HEK293 (cell line): ENCODE data around the gene TRAF7.

Experiments
- CTCF ChIA-PET: fragments of 350-600 bp; formaldehyde crosslinking; extraction: SDS; loops from one replicate; lab custom pipeline; 2021; ENCODE audit warnings: antibody characterized with exemption; lab: Yijun Ruan, JAX
- POLR2A ChIA-PET: fragments of 300-600 bp; formaldehyde crosslinking; extraction: SDS; loops from one replicate; lab custom pipeline; 2020; ENCODE audit warnings: antibody characterized with exemption, inconsistent platforms; lab: Yijun Ruan, JAX
- H3K27ac ChIP-seq: fragments of 200-500 bp; sonication (Bioruptor generic); 2 replicates; pipeline ENCODE4 v1.5.1; 2014; ENCODE audit warnings: low read depth, low read length, control low read depth, inconsistent platforms; ENCODE audit errors: extremely low read depth
- H3K36me3 ChIP-seq, 2 experiments: fragments of 200-500 bp in 1 of 2; sonication (Bioruptor generic) in 1 of 2; 1 replicate in 1 of 2; 2 replicates in 1 of 2; pipeline ENCODE4 v1.5.1; 2014 to 2017; ENCODE audit warnings: inconsistent platforms in 2 of 2, low read length in 2 of 2; ENCODE audit not compliant: control insufficient read depth in 2 of 2, insufficient read depth in 1 of 2
- H3K4me1 ChIP-seq: fragments of 200-500 bp; sonication (Bioruptor generic); 2 replicates; pipeline ENCODE4 v1.5.1; 2014; ENCODE audit warnings: mild to moderate bottlenecking, low read length, inconsistent platforms; ENCODE audit not compliant: control insufficient read depth, insufficient read depth
- H3K4me3 ChIP-seq: 2 replicates; pipeline ENCODE4 v1.5.1; 2011; ENCODE audit warnings: low read depth, mild to moderate bottlenecking, control low read depth, low read length, moderate library complexity
- H3K9me3 ChIP-seq: fragments of 200-500 bp; sonication (Bioruptor generic); 2 replicates; pipeline ENCODE4 v1.5.1; 2014; ENCODE audit warnings: low read depth, low read length, inconsistent platforms; ENCODE audit not compliant: control insufficient read depth, insufficient read depth
- EGR2 ChIP-seq: fragments of 450-650 bp; formaldehyde crosslinking; IDR thresholded peaks from 2 replicates; pipeline ENCODE4 v1.5.1; 2016; ENCODE audit warnings: low read depth, missing biosample characterization, missing genetic modification characterization
- GLI4 ChIP-seq: fragments of 450-650 bp; formaldehyde crosslinking; IDR thresholded peaks from 2 replicates; pipeline ENCODE4 v1.5.1; 2016; ENCODE audit warnings: missing biosample characterization, missing genetic modification characterization
- OVOL3 ChIP-seq: fragments of 450-650 bp; formaldehyde crosslinking; IDR thresholded peaks from 2 replicates; pipeline ENCODE4 v1.5.1; 2016; ENCODE audit warnings: missing biosample characterization, missing genetic modification characterization
- SALL2 ChIP-seq: fragments of 450-650 bp; formaldehyde crosslinking; IDR thresholded peaks from 2 replicates; pipeline ENCODE4 v1.5.0; 2017; ENCODE audit warnings: missing biosample characterization, mild to moderate bottlenecking, missing genetic modification characterization, borderline replicate concordance
- SP2 ChIP-seq: fragments of 450-650 bp; formaldehyde crosslinking; IDR thresholded peaks from 2 replicates; pipeline ENCODE4 v1.5.1; 2016; ENCODE audit warnings: missing biosample characterization, missing genetic modification characterization
- YY2 ChIP-seq: fragments of 450-650 bp; formaldehyde crosslinking; IDR thresholded peaks from 2 replicates; pipeline ENCODE4 v1.5.1; 2016; ENCODE audit warnings: missing biosample characterization, missing genetic modification characterization
- ZBTB20 ChIP-seq: fragments of 450-650 bp; formaldehyde crosslinking; IDR thresholded peaks from 2 replicates; pipeline ENCODE4 v1.5.1; 2016; ENCODE audit warnings: missing biosample characterization, missing genetic modification characterization
- ZBTB48 ChIP-seq: fragments of 450-650 bp; formaldehyde crosslinking; IDR thresholded peaks from 2 replicates; pipeline ENCODE4 v1.5.1; 2016; ENCODE audit warnings: missing biosample characterization, missing genetic modification characterization
- ZFHX2 ChIP-seq: fragments of 450-650 bp; formaldehyde crosslinking; conservative IDR thresholded peaks from 2 replicates; pipeline ENCODE4 v1.5.1; 2016; ENCODE audit warnings: missing biosample characterization, missing genetic modification characterization
- ZFP37 ChIP-seq: fragments of 450-650 bp; formaldehyde crosslinking; IDR thresholded peaks from 2 replicates; pipeline ENCODE4 v1.5.1; 2016; ENCODE audit warnings: missing biosample characterization, missing genetic modification characterization
- ZNF311 ChIP-seq: fragments of 450-650 bp; formaldehyde crosslinking; IDR thresholded peaks from 2 replicates; pipeline ENCODE4 v1.5.1; 2017; ENCODE audit warnings: missing biosample characterization, missing genetic modification characterization, borderline replicate concordance
- ZNF473 ChIP-seq: fragments of 450-650 bp; formaldehyde crosslinking; IDR thresholded peaks from 2 replicates; pipeline ENCODE4 v1.5.1; 2017; ENCODE audit warnings: missing biosample characterization, missing genetic modification characterization
- ZNF501 ChIP-seq: fragments of 450-650 bp; formaldehyde crosslinking; IDR thresholded peaks from 2 replicates; pipeline ENCODE4 v1.5.1; 2016; ENCODE audit warnings: missing biosample characterization, missing genetic modification characterization
- ZNF548 ChIP-seq: fragments of 450-650 bp; formaldehyde crosslinking; IDR thresholded peaks from 2 replicates; pipeline ENCODE4 v1.5.1; 2016; ENCODE audit warnings: missing biosample characterization, missing genetic modification characterization
- ZNF791 ChIP-seq: fragments of 450-650 bp; formaldehyde crosslinking; IDR thresholded peaks from 2 replicates; pipeline ENCODE4 v1.5.1; 2016; ENCODE audit warnings: missing biosample characterization, missing genetic modification characterization
- ZSCAN23 ChIP-seq: fragments of 450-650 bp; formaldehyde crosslinking; IDR thresholded peaks from 2 replicates; pipeline ENCODE4 v1.5.1; 2016; ENCODE audit warnings: missing biosample characterization, missing genetic modification characterization
- TF ChIP-seq, protein P1 (sequence below): fragments of 450-650 bp; formaldehyde crosslinking; IDR thresholded peaks from 2 replicates; pipeline ENCODE4 v1.5.1; 2016; ENCODE audit warnings: missing biosample characterization, missing genetic modification characterization

TRAF7 gene

DNA sequence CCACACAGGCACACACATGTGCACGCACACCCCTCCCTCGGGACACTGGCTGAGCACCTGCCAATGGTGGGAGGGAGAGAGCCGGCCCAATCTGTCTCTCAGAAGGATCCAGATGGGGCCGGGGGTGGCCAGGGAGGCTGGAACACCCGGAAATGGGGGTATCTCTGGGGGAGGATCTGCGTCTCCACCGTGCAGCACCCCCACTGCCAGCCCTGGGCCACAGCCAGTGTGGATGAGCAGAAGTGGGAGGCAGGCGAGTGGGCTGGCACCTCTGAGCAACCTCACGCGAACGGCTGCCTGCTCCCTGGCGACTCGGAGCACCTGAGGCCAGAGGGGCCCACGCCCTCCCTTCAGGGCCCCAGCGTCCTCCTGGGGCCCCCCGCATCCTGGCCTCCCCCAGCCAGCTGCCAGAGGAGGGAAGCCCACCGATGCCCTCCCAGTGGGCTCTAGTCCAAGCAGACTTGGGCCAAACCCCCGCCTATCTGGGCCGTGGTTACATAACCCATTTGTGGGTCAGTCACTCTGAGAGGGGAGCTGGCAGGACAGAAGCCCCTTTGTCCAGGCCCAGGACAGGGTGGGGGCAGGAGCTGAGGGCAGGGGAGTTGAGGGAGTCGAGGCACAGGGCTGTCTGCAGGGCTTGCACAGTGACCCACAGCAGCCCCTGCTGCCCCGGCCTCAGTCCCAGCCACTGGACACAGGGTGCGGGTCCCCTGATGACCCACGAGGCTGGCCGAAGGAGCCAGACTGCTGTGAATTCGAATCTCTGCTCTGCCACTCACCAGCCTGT is 35.3 kb downstream of the TRAF7 start:
- CTCF ChIA-PET = no interaction called here
- TF ChIP-seq SP2 (tag by site-specific recombination) (no peak), EGR2 (tag by site-specific recombination) (peak; percentile 85), ZFHX2 (tag by site-specific recombination) (peak; percentile 86)
- Histone ChIP-seq H3K36me3 (peaks cover 0 to 3% of the 10 kb centered on the region in 2 experiments; a peak in 1 of 3 replicates), H3K9me3 (no peaks in the 10 kb centered on the region), H3K4me1 (peaks cover 9% of the 10 kb centered on the region; the same call in 1 of the 2 replicates), H3K27ac (no peak overlapping the region), H3K4me3 (no peak overlapping the region)
- POLR2A ChIA-PET = interaction anchor here (1.3 to 1.9 kb wide), 2 partner anchors 9 to 36 kb away, joined by 4 to 7 read pairs; partner anchors contain the start of gene TRAF7

DNA sequence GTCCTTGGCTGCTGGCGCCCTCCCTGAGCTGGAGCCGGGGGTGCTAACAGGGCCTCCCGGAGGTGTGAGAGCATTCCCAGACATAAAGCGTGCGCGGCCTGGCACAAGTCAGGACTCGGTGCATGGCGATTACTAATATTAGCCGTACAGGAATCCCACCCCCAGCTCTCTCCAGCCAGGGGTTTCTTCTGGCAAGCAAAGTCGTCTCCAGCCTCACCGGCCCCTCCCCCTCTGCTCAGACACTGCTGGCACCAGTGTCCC is 35.8 kb downstream of the TRAF7 start:
- Histone ChIP-seq H3K36me3 (peaks cover 0 to 3% of the 10 kb centered on the region in 2 experiments; a peak in 1 of 3 replicates), H3K4me1 (peaks cover 9% of the 10 kb centered on the region; the same call in 1 of the 2 replicates), H3K4me3 (no peak overlapping the region), H3K27ac (no peak overlapping the region), H3K9me3 (no peaks in the 10 kb centered on the region)
- ChIA-PET CTCF (no interaction called here), POLR2A (interaction anchor here (1.9 kb wide), 1 partner anchor 36 kb away, joined by 7 read pairs; the partner anchor contains the start of gene TRAF7)
- TF ChIP-seq ZNF473 = no peak
- no peak for TF ChIP-seq ZNF501 (tag by site-specific recombination)
- TF ChIP-seq YY2 (tag by site-specific recombination) = no peak
- TF ChIP-seq ZBTB48 (tag by site-specific recombination) = no peak
- TF ChIP-seq GLI4 = no peak
- TF ChIP-seq SALL2 (tag by site-specific recombination) = no peak
- TF ChIP-seq ZNF791 (tag by site-specific recombination) = no peak
- TF ChIP-seq ZFP37 (tag by site-specific recombination) = no peak
- TF ChIP-seq OVOL3 (tag by site-specific recombination) = no peak
- TF ChIP-seq ZNF311 (tag by site-specific recombination) = no peak

DNA sequence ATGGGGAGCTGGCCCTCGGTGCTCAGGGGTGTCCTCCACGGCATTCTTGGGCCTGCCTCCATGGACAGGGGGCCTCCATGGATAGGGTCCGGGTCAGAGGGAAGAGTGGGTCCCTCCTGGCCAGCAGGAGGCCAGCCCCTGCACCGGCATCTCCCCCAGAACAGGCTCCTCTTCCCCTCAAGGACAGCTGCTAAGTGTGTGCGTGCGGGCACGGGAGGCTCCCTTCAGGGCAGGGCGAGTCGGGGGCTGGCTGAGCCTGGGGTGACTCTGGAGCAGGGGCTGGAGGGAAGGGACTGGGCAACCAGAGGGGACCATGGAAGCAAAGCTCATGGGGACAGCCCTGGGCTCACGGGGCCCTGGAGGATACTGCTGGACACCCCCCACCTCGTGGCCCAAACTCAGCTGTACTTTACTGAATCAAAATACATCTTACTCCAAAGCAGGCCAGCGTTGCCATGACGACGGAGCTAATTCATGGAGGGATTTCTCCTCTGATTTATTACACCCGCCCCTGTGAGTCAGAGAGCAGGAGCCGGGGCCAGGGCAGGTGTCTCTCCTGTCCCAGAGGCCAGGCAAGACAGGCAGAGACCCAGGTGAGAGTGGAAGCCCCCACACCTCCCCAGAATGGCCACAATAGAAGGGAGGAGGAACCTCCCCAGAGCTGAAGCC is 38.7 kb downstream of the TRAF7 start:
- Histone ChIP-seq H3K27ac (no peak overlapping the region), H3K36me3 (no peaks in the 10 kb centered on the region), H3K9me3 (no peaks in the 10 kb centered on the region), H3K4me1 (peaks cover 9% of the 10 kb centered on the region; the same call in 1 of the 2 replicates), H3K4me3 (no peak overlapping the region)
- CTCF ChIA-PET = interaction anchor here (0.5 to 3.4 kb wide), 14 partner anchors 9 to 1950 kb away, joined by 3 to 28 read pairs (median 4); partner anchors contain the start of genes ABCA3, ECI1 and MLST8
- POLR2A ChIA-PET = interaction anchor here (0.6 to 2.5 kb wide), 12 partner anchors 10 to 266 kb away, joined by 3 to 30 read pairs (median 6); partner anchors contain the start of genes BRICD5, DNASE1L2, ECI1 and MLST8
- TF ChIP-seq, protein P1, sequence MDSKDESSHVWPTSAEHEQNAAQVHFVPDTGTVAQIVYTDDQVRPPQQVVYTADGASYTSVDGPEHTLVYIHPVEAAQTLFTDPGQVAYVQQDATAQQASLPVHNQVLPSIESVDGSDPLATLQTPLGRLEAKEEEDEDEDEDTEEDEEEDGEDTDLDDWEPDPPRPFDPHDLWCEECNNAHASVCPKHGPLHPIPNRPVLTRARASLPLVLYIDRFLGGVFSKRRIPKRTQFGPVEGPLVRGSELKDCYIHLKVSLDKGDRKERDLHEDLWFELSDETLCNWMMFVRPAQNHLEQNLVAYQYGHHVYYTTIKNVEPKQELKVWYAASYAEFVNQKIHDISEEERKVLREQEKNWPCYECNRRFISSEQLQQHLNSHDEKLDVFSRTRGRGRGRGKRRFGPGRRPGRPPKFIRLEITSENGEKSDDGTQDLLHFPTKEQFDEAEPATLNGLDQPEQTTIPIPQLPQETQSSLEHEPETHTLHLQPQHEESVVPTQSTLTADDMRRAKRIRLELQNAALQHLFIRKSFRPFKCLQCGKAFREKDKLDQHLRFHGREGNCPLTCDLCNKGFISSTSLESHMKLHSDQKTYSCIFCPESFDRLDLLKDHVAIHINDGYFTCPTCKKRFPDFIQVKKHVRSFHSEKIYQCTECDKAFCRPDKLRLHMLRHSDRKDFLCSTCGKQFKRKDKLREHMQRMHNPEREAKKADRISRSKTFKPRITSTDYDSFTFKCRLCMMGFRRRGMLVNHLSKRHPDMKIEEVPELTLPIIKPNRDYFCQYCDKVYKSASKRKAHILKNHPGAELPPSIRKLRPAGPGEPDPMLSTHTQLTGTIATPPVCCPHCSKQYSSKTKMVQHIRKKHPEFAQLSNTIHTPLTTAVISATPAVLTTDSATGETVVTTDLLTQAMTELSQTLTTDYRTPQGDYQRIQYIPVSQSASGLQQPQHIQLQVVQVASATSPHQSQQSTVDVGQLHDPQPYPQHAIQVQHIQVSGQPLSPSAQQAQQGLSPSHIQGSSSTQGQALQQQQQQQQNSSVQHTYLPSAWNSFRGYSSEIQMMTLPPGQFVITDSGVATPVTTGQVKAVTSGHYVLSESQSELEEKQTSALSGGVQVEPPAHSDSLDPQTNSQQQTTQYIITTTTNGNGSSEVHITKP (tag by site-specific recombination) = peak; percentile 42; the same call in 1 of the 2 replicates
- TF ChIP-seq ZBTB20 (0 out of 2 replicates have a peak, but pooled peaks have one; percentile 11), ZNF548 (tag by site-specific recombination) (no peak), ZSCAN23 (tag by site-specific recombination) (no peak)
